H1 (cell line): ENCODE results near the gene TRAPPC2L. TPM values are rescaled to one million over a fixed set of nuclear protein-coding genes. Genes with fewer than 3 reads are reported as not detected.

Experiments used
- CTCF ChIA-PET: fragments of 300-600 bp; sonication (Branson Sonifier 250); formaldehyde crosslinking; loops from one replicate; lab custom pipeline; 2021; ENCODE audit not compliant: partially characterized antibody; lab: Charles Lee
- POLR2A ChIA-PET: fragments of 300-600 bp; sonication (Branson Sonifier 250); formaldehyde crosslinking; loops from one replicate; lab custom pipeline; 2021; ENCODE audit warnings: inconsistent platforms; ENCODE audit not compliant: partially characterized antibody; lab: Charles Lee
- DNase-seq, 2 experiments: peaks; one replicate each; pipeline versions ENCODE4 v3.0.0 to v3.0.0-alpha.2; 2010 to 2022; ENCODE audit warnings: low spot score in 2 of 2, low read depth in 1 of 2, mixed read lengths in 1 of 2
- FAIRE-seq: peaks from 2 replicates; lab custom pipeline; 2011; peaks lifted over from hg19 to GRCh38; lab: Jason Lieb, UNC
- H2AFZ ChIP-seq: 2 replicates; pipeline ENCODE4 v1.8.1; 2012; ENCODE audit warnings: low read length, inconsistent platforms
- H2AK5ac ChIP-seq: 2 replicates; pipeline ENCODE4 v1.6.1; 2013; ENCODE audit warnings: low read depth, low read length
- H2BK120ac ChIP-seq: replicated peaks from 2 replicates; pipeline ENCODE3; 2013; ENCODE audit warnings: low read depth, low read length, inconsistent platforms
- H2BK12ac ChIP-seq: 2 replicates; pipeline ENCODE4 v1.6.1; 2013; ENCODE audit warnings: low read depth, low read length
- H2BK15ac ChIP-seq: 2 replicates; pipeline ENCODE4 v1.6.1; 2013; ENCODE audit warnings: low read length
- H2BK20ac ChIP-seq: 2 replicates; pipeline ENCODE4 v1.6.1; 2013; ENCODE audit warnings: low read length
- H2BK5ac ChIP-seq: 2 replicates; pipeline ENCODE4 v1.6.1; 2013; ENCODE audit warnings: low read depth, low read length
- H3K14ac ChIP-seq: 2 replicates; pipeline ENCODE4 v1.6.1; 2013; ENCODE audit warnings: inconsistent platforms; ENCODE audit not compliant: insufficient read length
- H3K18ac ChIP-seq: 2 replicates; pipeline ENCODE4 v1.6.1; 2013; ENCODE audit warnings: low read length; ENCODE audit errors: extremely low read depth
- H3K23ac ChIP-seq: 2 replicates; pipeline ENCODE4 v1.6.1; 2013; ENCODE audit warnings: inconsistent platforms; ENCODE audit not compliant: insufficient read length
- H3K23me2 ChIP-seq: 2 replicates; pipeline ENCODE4 v1.6.1; 2013; ENCODE audit warnings: low read depth, low read length
- H3K27ac ChIP-seq: 2 replicates; pipeline ENCODE4 v1.6.1; 2011; ENCODE audit warnings: low read depth, low read length, inconsistent platforms
- H3K27me3 ChIP-seq, 4 experiments: replicated peaks in 1 of 4; 1 replicate in 1 of 4; 2 replicates in 3 of 4; pipeline versions ENCODE4 v1.6.1 to v1.8.1; 2011 to 2013; ENCODE audit warnings: low read length in 3 of 4, mild to moderate bottlenecking in 3 of 4, inconsistent platforms in 2 of 4, mixed read lengths in 2 of 4, moderate library complexity in 1 of 4; ENCODE audit not compliant: control insufficient read depth in 3 of 4, insufficient read depth in 3 of 4; ENCODE audit errors: extremely low read depth in 1 of 4
- H3K36me3 ChIP-seq, 4 experiments: 2 replicates each; pipeline versions ENCODE4 v1.6.1 to v1.8.1; 2011 to 2013; ENCODE audit warnings: mild to moderate bottlenecking in 4 of 4, low read length in 3 of 4, moderate library complexity in 2 of 4, control low read depth in 1 of 4, inconsistent platforms in 1 of 4; ENCODE audit not compliant: insufficient read depth in 4 of 4, control insufficient read depth in 2 of 4
- H3K4ac ChIP-seq: replicated peaks from 2 replicates; pipeline ENCODE3; 2013; ENCODE audit warnings: low read length, low read depth, mixed read lengths, inconsistent platforms; ENCODE audit not compliant: insufficient read length
- H3K4me1 ChIP-seq, 4 experiments: replicated peaks in 1 of 4; 1 replicate in 1 of 4; 2 replicates in 3 of 4; pipeline versions ENCODE4 v1.6.1 to v1.8.1; 2011 to 2013; ENCODE audit warnings: low read length in 3 of 4, inconsistent platforms in 2 of 4, mixed read lengths in 1 of 4; ENCODE audit not compliant: insufficient read depth in 4 of 4, control insufficient read depth in 3 of 4
- H3K4me2 ChIP-seq, 2 experiments: 2 replicates each; pipeline versions ENCODE4 v1.6.1 to v1.8.1; 2011 to 2013; ENCODE audit warnings: low read depth in 2 of 2, low read length in 2 of 2, control low read depth in 1 of 2, inconsistent platforms in 1 of 2, mild to moderate bottlenecking in 1 of 2; ENCODE audit not compliant: insufficient read depth in 1 of 2
- H3K4me3 ChIP-seq, 4 experiments: fragments of 200-600, 300-600 bp in 1 of 4; sonication (generic), shearing (Covaris generic), sonication (Bioruptor Twin) in 1 of 4; 2 replicates each; pipeline versions ENCODE4 v1.5.1 to v1.8.1; 2011 to 2016; ENCODE audit warnings: low read length in 4 of 4, low read depth in 3 of 4, control low read depth in 2 of 4, inconsistent platforms in 2 of 4, mild to moderate bottlenecking in 2 of 4, mixed read lengths in 1 of 4, moderate library complexity in 1 of 4; ENCODE audit not compliant: insufficient read depth in 2 of 4; ENCODE audit errors: extremely low read depth in 1 of 4
- H3K56ac ChIP-seq: replicated peaks from 2 replicates; pipeline ENCODE3; 2013; ENCODE audit warnings: low read depth, mild to moderate bottlenecking, mixed read lengths, low read length, inconsistent platforms; ENCODE audit not compliant: insufficient read length
- H3K79me1 ChIP-seq: 2 replicates; pipeline ENCODE4 v1.6.1; 2013; ENCODE audit warnings: low read depth, low read length, control low read depth
- H3K79me2 ChIP-seq, 2 experiments: 2 replicates each; pipeline versions ENCODE4 v1.6.1 to v1.8.1; 2012 to 2013; ENCODE audit warnings: low read length in 2 of 2, mild to moderate bottlenecking in 2 of 2, inconsistent platforms in 1 of 2; ENCODE audit not compliant: insufficient read depth in 2 of 2, control insufficient read depth in 1 of 2
- H3K9ac ChIP-seq, 4 experiments: replicated peaks in 1 of 4; 1 replicate in 1 of 4; 2 replicates in 3 of 4; pipeline versions ENCODE4 v1.6.1 to v1.8.1; 2011 to 2013; ENCODE audit warnings: low read depth in 3 of 4, low read length in 3 of 4, control low read depth in 2 of 4, mild to moderate bottlenecking in 2 of 4, moderate library complexity in 2 of 4, inconsistent platforms in 1 of 4; ENCODE audit errors: extremely low read depth in 1 of 4
- H3K9me3 ChIP-seq, 2 experiments: 2 replicates each; pipeline versions ENCODE4 v1.6.1 to v1.8.1; 2012 to 2013; ENCODE audit warnings: mild to moderate bottlenecking in 2 of 2, moderate library complexity in 2 of 2, control low read depth in 1 of 2, inconsistent platforms in 1 of 2, low read depth in 1 of 2, low read length in 1 of 2, mixed read lengths in 1 of 2; ENCODE audit not compliant: insufficient read depth in 2 of 2
- H4K20me1 ChIP-seq, 2 experiments: replicated peaks in 1 of 2; 2 replicates each; pipeline versions ENCODE3 to v1.8.1; 2011 to 2013; ENCODE audit warnings: inconsistent platforms in 2 of 2, low read length in 2 of 2, mild to moderate bottlenecking in 1 of 2; ENCODE audit not compliant: insufficient read depth in 2 of 2, control insufficient read depth in 1 of 2
- H4K5ac ChIP-seq: 2 replicates; pipeline ENCODE4 v1.6.1; 2013; ENCODE audit warnings: low read length, low read depth, mixed read lengths, inconsistent platforms; ENCODE audit not compliant: insufficient read length
- H4K8ac ChIP-seq: 2 replicates; pipeline ENCODE4 v1.8.0; 2013; ENCODE audit warnings: mild to moderate bottlenecking, moderate library complexity, low read length, inconsistent platforms; ENCODE audit not compliant: insufficient read depth; ENCODE audit errors: extremely low read depth
- H4K91ac ChIP-seq: replicated peaks from 2 replicates; pipeline ENCODE3; 2013; ENCODE audit warnings: low read length, mixed read lengths, inconsistent platforms; ENCODE audit not compliant: insufficient read length
- ASH2L ChIP-seq: fragments of 200-600, 300-600 bp; sonication (generic); IDR thresholded peaks from one replicate; pipeline ENCODE4 v1.7.1; 2017; ENCODE audit warnings: low read length
- ATF2 ChIP-seq: IDR thresholded peaks from 2 replicates; pipeline ENCODE4 v1.6.1; 2012; ENCODE audit warnings: low read length, inconsistent platforms
- ATF3 ChIP-seq: IDR thresholded peaks from 2 replicates; pipeline ENCODE4 v1.6.1; 2011; ENCODE audit warnings: low read depth, mild to moderate bottlenecking, low read length; ENCODE audit not compliant: insufficient read depth
- CHD1 ChIP-seq: IDR thresholded peaks from 2 replicates; pipeline ENCODE4 v1.6.1; 2012; ENCODE audit warnings: low read depth, low read length, improper control_type of control experiment
- MAX ChIP-seq: IDR thresholded peaks from 2 replicates; pipeline ENCODE4 v1.6.1; 2012; ENCODE audit warnings: inconsistent platforms
- SIRT6 ChIP-seq: IDR thresholded peaks from one replicate; pipeline ENCODE4 v1.7.1; 2012; ENCODE audit warnings: low read length, inconsistent platforms
- SP2 ChIP-seq: IDR thresholded peaks from 2 replicates; pipeline ENCODE4 v1.6.1; 2012; ENCODE audit warnings: mild to moderate bottlenecking, low read length, inconsistent platforms
- SP4 ChIP-seq: IDR thresholded peaks from 2 replicates; pipeline ENCODE4 v1.6.1; 2012; ENCODE audit warnings: low read length, inconsistent platforms
- SRF ChIP-seq: IDR thresholded peaks from 2 replicates; pipeline ENCODE4 v1.6.1; 2011; ENCODE audit warnings: mild to moderate bottlenecking, low read depth, low read length, moderate library complexity
- TEAD4 ChIP-seq: IDR thresholded peaks from 2 replicates; pipeline ENCODE4 v1.6.1; 2012; ENCODE audit warnings: low read depth, low read length, inconsistent platforms, mixed read lengths
- USF2 ChIP-seq: IDR thresholded peaks from 2 replicates; pipeline ENCODE4 v1.6.1; 2011; ENCODE audit warnings: low read length, improper control_type of control experiment
- WGBS, 2 experiments: shearing (Covaris generic) in 1 of 2; methylation state at CpG; one replicate each; pipeline versions ENCODE4 v1.1.6 to v1.1.7; 2013 to 2015; ENCODE audit warnings: low lambda C conversion rate in 2 of 2, mixed read lengths in 2 of 2, inconsistent platforms in 1 of 2, low coverage in 1 of 2, missing lambda C conversion rate in 1 of 2; ENCODE audit not compliant: insufficient replicate concordance in 2 of 2, insufficient coverage in 1 of 2, insufficient read length in 1 of 2; ENCODE audit errors: extremely low coverage in 1 of 2, missing lambda C conversion rate in 1 of 2; 5-methylcytosine and 5-hydroxymethylcytosine counted together
- polyA plus RNA-seq, 7 experiments: library from polyadenylated mRNA; depleted of rRNA in 3 of 7; stranded (reverse) in 5 of 7; unstranded in 2 of 7; fragments of >200 nt in 5 of 7; fragments of 200-250 nt in 2 of 7; gene quantifications; 1 replicate in 5 of 7; 2 replicates in 1 of 7; 4 replicates in 1 of 7; pipeline versions ENCODE4 v1.2.1 to v1.2.3, GENCODE V29; 2011 to 2013; ENCODE audit warnings: missing spikeins in 2 of 7, mixed read lengths in 2 of 7
- total RNA-seq: library from RNA; stranded (reverse); fragmentation: NEBNext Ultra II Directional; extraction: Animal tissue kit (Norgen Biotek cat#: 25700); gene quantifications from 2 replicates; pipeline ENCODE4 v1.2.1, GENCODE V29; 2021

The TRAPPC2L gene
- total and polyA plus RNA-seq, 2 of the 8 experiments (the other 6 are each of a cell fraction or from before 2014, with no cell fraction given) = 98.7 to 133 TPM

- no peak overlapping the region for H2AK5ac ChIP-seq
- no peak overlapping the region for H3K23ac ChIP-seq
- ChIA-PET POLR2A (no interaction called here), CTCF (interaction anchor here (0.7 to 1.2 kb wide), 2 partner anchors 8 to 100 kb away, joined by 3 read pairs; no protein-coding TSS in a partner anchor)
- H2BK120ac ChIP-seq = no peak overlapping the region
- H2AFZ ChIP-seq = no peak overlapping the region
- H2BK20ac ChIP-seq = no peak overlapping the region
- 0 out of 7 replicates have a peak, but pooled peaks cover 0 to 2% (median 0%) of the 10 kb centered on the region in 4 experiments for H3K4me1 ChIP-seq
- no peak overlapping the region for H2BK12ac ChIP-seq
- H3K27me3 ChIP-seq = no peaks in the 10 kb centered on the region
- no peak overlapping the region for H3K4me3 ChIP-seq
- H4K5ac ChIP-seq = no peak overlapping the region
- no peaks in the 10 kb centered on the region for H3K23me2 ChIP-seq
- no peak overlapping the region for H3K18ac ChIP-seq
- no peak overlapping the region for H3K56ac ChIP-seq
- no peaks in the 10 kb centered on the region for H3K9me3 ChIP-seq
- H3K4me2 ChIP-seq = no peak overlapping the region
- no peak overlapping the region for H2BK15ac ChIP-seq
- no peak overlapping the region for H3K14ac ChIP-seq
- H3K4ac ChIP-seq = no peak overlapping the region
- DNase-seq = no peak
- peaks cover 0 to 7% (median under 1%) of the 10 kb centered on the region in 4 experiments; a peak in 2 of 8 replicates for H3K36me3 ChIP-seq
- no peak overlapping the region; the same call in 1 of the 2 replicates for H2BK5ac ChIP-seq
- whole genome bisulfite sequencing, 2 experiments = 95% methylated on average over 11 of the region's 11 CpGs; no CpG with 5 or more reads in 1 of the 2 experiments
- 0 out of 2 replicates have a peak, but pooled peaks cover 3% of the 10 kb centered on the region for H3K79me1 ChIP-seq
- H4K8ac ChIP-seq = no peak overlapping the region
- H3K27ac ChIP-seq = no peak overlapping the region; the same call in 1 of the 2 replicates
- no peak overlapping the region for H4K91ac ChIP-seq
- no peaks in the 10 kb centered on the region for H4K20me1 ChIP-seq
- no peaks in the 10 kb centered on the region for H3K79me2 ChIP-seq
- FAIRE-seq = no peak
- no peak overlapping the region for H3K9ac ChIP-seq
- no peak for TF ChIP-seq SRF
- no peak for TF ChIP-seq ATF2
- TF ChIP-seq MAX = no peak
- no peak for TF ChIP-seq TEAD4
- TF ChIP-seq SP4 = no peak
- no peak for TF ChIP-seq ATF3
- no peak for TF ChIP-seq CHD1
- TF ChIP-seq USF2 = no peak
- no peak for TF ChIP-seq ASH2L
- no peak for TF ChIP-seq SIRT6
- TF ChIP-seq SP2 = no peak
These were observed 21.5 kb upstream of the TRAPPC2L start for GRCh38 chr16:88835383-88835782.
